Memory B cell (primary cell): ENCODE measurements around the gene AIFM3.

ENCODE experiments used
- ATAC-seq: fragments of 150-1000 bp; cut with Tn5 transposase; 2 replicates; pipeline ENCODE4 v1.10.0; 2021; ENCODE audit warnings: low read depth, mild to moderate bottlenecking, moderate library complexity
- DNase-seq, 2 donors: peaks; one replicate each; pipeline ENCODE4 v3.0.0; 2022; ENCODE audit warnings: low spot score in 2 of 2
- H3K27ac Mint-ChIP-seq: one replicate; pipeline ENCODE4 v1.8.0; 2022; ENCODE audit warnings: mild to moderate bottlenecking, moderate library complexity, mixed read lengths
- H3K27me3 Mint-ChIP-seq: one replicate; pipeline ENCODE4 v1.8.0; 2022; ENCODE audit warnings: mixed read lengths
- H3K36me3 Mint-ChIP-seq: one replicate; pipeline ENCODE4 v1.8.0; 2022; ENCODE audit warnings: mild to moderate bottlenecking, mixed read lengths
- H3K4me1 Mint-ChIP-seq: one replicate; pipeline ENCODE4 v1.8.0; 2022; ENCODE audit warnings: mixed read lengths
- H3K4me3 Mint-ChIP-seq: one replicate; pipeline ENCODE4 v1.8.0; 2022; ENCODE audit warnings: mild to moderate bottlenecking, moderate library complexity, mixed read lengths
- H3K9me3 Mint-ChIP-seq: one replicate; pipeline ENCODE4 v1.8.0; 2022; ENCODE audit warnings: mixed read lengths

Gene AIFM3

GRCh38 chr22:21014726-21015465, 47.8 kb downstream of the AIFM3 start, which contains the start of gene P2RX6:
Gene P2RX6 (plus strand): TSS chr22:21015165. CDS start chr22:21015175, 10 bp downstream.
- Mint-ChIP-seq H3K36me3 (no peaks in the 10 kb centered on the region), H3K27ac (peak within 1 kb of the TSS; percentile 95), H3K4me3 (peak within 1 kb of the TSS; percentile 88), H3K27me3 (no peaks in the 10 kb centered on the region), H3K4me1 (peaks cover 16% of the 10 kb centered on the region), H3K9me3 (no peaks in the 10 kb centered on the region)
- ATAC-seq: no peak
- no peak for DNase-seq

GRCh38 chr22:21015466-21016006, 48.5 kb downstream of the AIFM3 start:
- DNase-seq: no peak
- peak overlapping the region; percentile 95 for H3K27ac Mint-ChIP-seq
- no peaks in the 10 kb centered on the region for H3K9me3 Mint-ChIP-seq
- H3K4me1 Mint-ChIP-seq: peaks cover 16% of the 10 kb centered on the region
- no peak for ATAC-seq
- no peaks in the 10 kb centered on the region for H3K36me3 Mint-ChIP-seq
- peaks cover 3% of the 10 kb centered on the region for H3K27me3 Mint-ChIP-seq
- H3K4me3 Mint-ChIP-seq: no peak overlapping the region

GRCh38 chr22:21016644-21017420, 49.8 kb downstream of the AIFM3 start:
- no peak for DNase-seq
- no peaks in the 10 kb centered on the region for H3K36me3 Mint-ChIP-seq
- peaks cover 9% of the 10 kb centered on the region for H3K27me3 Mint-ChIP-seq
- peak overlapping the region; percentile 86 for H3K27ac Mint-ChIP-seq
- H3K4me3 Mint-ChIP-seq: peak overlapping the region; percentile 9
- peaks cover 16% of the 10 kb centered on the region for H3K4me1 Mint-ChIP-seq
- no peak for ATAC-seq
- no peaks in the 10 kb centered on the region for H3K9me3 Mint-ChIP-seq

- Mint-ChIP-seq H3K9me3 (no peaks in the 10 kb centered on the region), H3K36me3 (no peaks in the 10 kb centered on the region), H3K27ac (peak overlapping the region; percentile 72), H3K4me1 (peaks cover 16% of the 10 kb centered on the region), H3K4me3 (no peak overlapping the region), H3K27me3 (peaks cover 9% of the 10 kb centered on the region)
- ATAC-seq (no peak), DNase-seq (no peak)
These were observed 51.3 kb downstream of the AIFM3 start for GRCh38 chr22:21018314-21018713.

- Mint-ChIP-seq H3K27ac (no peak overlapping the region), H3K4me1 (peaks cover 6% of the 10 kb centered on the region), H3K4me3 (no peak overlapping the region), H3K27me3 (peaks cover 9% of the 10 kb centered on the region), H3K36me3 (no peaks in the 10 kb centered on the region), H3K9me3 (no peaks in the 10 kb centered on the region)
- no peak for DNase-seq
- peak; percentile 68 for ATAC-seq
These were observed 53.9 kb downstream of the AIFM3 start for GRCh38 chr22:21020802-21021429.

GRCh38 chr22:21022507-21022906, 55.5 kb downstream of the AIFM3 start:
- H3K36me3 Mint-ChIP-seq: no peaks in the 10 kb centered on the region
- H3K27ac Mint-ChIP-seq: no peak overlapping the region
- no peak overlapping the region for H3K4me3 Mint-ChIP-seq
- H3K9me3 Mint-ChIP-seq: no peaks in the 10 kb centered on the region
- ATAC-seq (no peak), DNase-seq (no peak)
- H3K27me3 Mint-ChIP-seq: peaks cover 14% of the 10 kb centered on the region
- H3K4me1 Mint-ChIP-seq: peaks cover 6% of the 10 kb centered on the region

GRCh38 chr22:21022955-21023614, 56.0 kb downstream of the AIFM3 start:
- peaks cover 6% of the 10 kb centered on the region for H3K4me1 Mint-ChIP-seq
- no peak for ATAC-seq
- H3K9me3 Mint-ChIP-seq: no peaks in the 10 kb centered on the region
- DNase-seq: no peak
- no peak overlapping the region for H3K27ac Mint-ChIP-seq
- no peak overlapping the region for H3K4me3 Mint-ChIP-seq
- H3K27me3 Mint-ChIP-seq: peaks cover 14% of the 10 kb centered on the region
- H3K36me3 Mint-ChIP-seq: no peaks in the 10 kb centered on the region

- Mint-ChIP-seq H3K36me3 (no peaks in the 10 kb centered on the region), H3K4me3 (no peak overlapping the region), H3K27me3 (peaks cover 20% of the 10 kb centered on the region), H3K4me1 (peaks cover 3% of the 10 kb centered on the region), H3K9me3 (no peaks in the 10 kb centered on the region), H3K27ac (no peak overlapping the region)
- DNase-seq (no peak), ATAC-seq (no peak)
These were observed 58.2 kb downstream of the AIFM3 start for GRCh38 chr22:21025266-21025665.

GRCh38 chr22:21025763-21026755, 59.0 kb downstream of the AIFM3 start:
- H3K9me3 Mint-ChIP-seq: no peaks in the 10 kb centered on the region
- ATAC-seq: no peak
- no peak for DNase-seq
- H3K4me3 Mint-ChIP-seq: no peak overlapping the region
- no peaks in the 10 kb centered on the region for H3K36me3 Mint-ChIP-seq
- H3K27me3 Mint-ChIP-seq: peaks cover 23% of the 10 kb centered on the region
- peaks cover 3% of the 10 kb centered on the region for H3K4me1 Mint-ChIP-seq
- H3K27ac Mint-ChIP-seq: no peak overlapping the region

GRCh38 chr22:21026783-21027692, 60.0 kb downstream of the AIFM3 start:
- no peak overlapping the region for H3K4me3 Mint-ChIP-seq
- DNase-seq: no peak
- ATAC-seq: no peak
- H3K4me1 Mint-ChIP-seq: peaks cover 3% of the 10 kb centered on the region
- H3K9me3 Mint-ChIP-seq: no peaks in the 10 kb centered on the region
- peaks cover 23% of the 10 kb centered on the region for H3K27me3 Mint-ChIP-seq
- no peaks in the 10 kb centered on the region for H3K36me3 Mint-ChIP-seq
- H3K27ac Mint-ChIP-seq: no peak overlapping the region

GRCh38 chr22:21028277-21029251, 61.5 kb downstream of the AIFM3 start:
- Mint-ChIP-seq H3K9me3 (no peaks in the 10 kb centered on the region), H3K4me1 (peaks cover 3% of the 10 kb centered on the region), H3K27me3 (peaks cover 23% of the 10 kb centered on the region), H3K36me3 (no peaks in the 10 kb centered on the region), H3K27ac (no peak overlapping the region), H3K4me3 (no peak overlapping the region)
- no peak for ATAC-seq
- DNase-seq: no peak
